ENCODE data around the gene FBXO31.

GRCh38 chr16:87344931-87345631 lies 38.5 kb downstream of the FBXO31 start:
- TF ChIP-seq CTCF (IDR thresholded peaks at IDR 0.05), result no peak
- no peak for TF ChIP-seq EP300 (IDR thresholded peaks at IDR 0.05)
